ENCODE results near the gene TMEM141.

TMEM141 gene

DNA sequence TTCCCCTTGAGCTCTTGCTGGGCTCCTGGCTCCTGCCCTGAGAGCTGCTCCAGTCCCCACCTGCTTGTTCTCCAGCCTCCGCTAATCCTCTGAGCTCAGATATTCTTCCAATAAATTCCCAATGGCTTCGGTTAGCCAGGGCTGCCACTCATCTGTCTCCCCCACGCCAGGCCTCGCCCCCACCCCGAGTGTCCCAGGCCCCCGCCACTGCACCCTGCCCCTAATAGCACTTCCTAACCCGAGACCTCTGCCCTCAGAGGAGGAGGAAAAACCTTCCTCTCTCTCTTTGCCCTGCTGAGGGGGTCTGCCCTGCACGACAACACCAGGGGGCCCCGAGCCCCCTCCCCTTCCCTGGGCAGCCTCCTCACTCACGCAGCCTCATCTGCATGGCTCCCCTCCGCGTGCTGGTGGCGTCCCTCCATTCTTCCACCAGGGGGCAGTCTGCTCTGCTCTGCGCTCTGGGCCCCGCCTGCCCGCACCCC, 21.4 kb upstream of the TMEM141 start:
- TF ChIP-seq L3MBTL2 (conservative IDR thresholded peaks at IDR 0.05) (peak; percentile 47; the same call in 1 of the 2 replicates), SP1 (IDR thresholded peaks at IDR 0.05) (no peak), ELF4 (IDR thresholded peaks at IDR 0.05) (no peak), FOXM1 (IDR thresholded peaks at IDR 0.05; ENCODE audit: borderline replicate concordance) (peak; percentile 62; the same call in 1 of the 2 replicates), BHLHE40 (IDR thresholded peaks at IDR 0.05; ENCODE audit: borderline replicate concordance) (no peak)
- TF ChIP-seq, protein P1, sequence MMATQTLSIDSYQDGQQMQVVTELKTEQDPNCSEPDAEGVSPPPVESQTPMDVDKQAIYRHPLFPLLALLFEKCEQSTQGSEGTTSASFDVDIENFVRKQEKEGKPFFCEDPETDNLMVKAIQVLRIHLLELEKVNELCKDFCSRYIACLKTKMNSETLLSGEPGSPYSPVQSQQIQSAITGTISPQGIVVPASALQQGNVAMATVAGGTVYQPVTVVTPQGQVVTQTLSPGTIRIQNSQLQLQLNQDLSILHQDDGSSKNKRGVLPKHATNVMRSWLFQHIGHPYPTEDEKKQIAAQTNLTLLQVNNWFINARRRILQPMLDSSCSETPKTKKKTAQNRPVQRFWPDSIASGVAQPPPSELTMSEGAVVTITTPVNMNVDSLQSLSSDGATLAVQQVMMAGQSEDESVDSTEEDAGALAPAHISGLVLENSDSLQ (IDR thresholded peaks at IDR 0.05): peak; percentile 91
- ChIA-PET CTCF (interaction anchor here (0.6 to 1.2 kb wide), 4 partner anchors 8 to 41 kb away, joined by 3 to 5 read pairs (median 4); no protein-coding TSS in a partner anchor), POLR2A (no interaction called here)
- DNase-seq (ENCODE audit: extremely low spot score): peak; percentile 78

DNA sequence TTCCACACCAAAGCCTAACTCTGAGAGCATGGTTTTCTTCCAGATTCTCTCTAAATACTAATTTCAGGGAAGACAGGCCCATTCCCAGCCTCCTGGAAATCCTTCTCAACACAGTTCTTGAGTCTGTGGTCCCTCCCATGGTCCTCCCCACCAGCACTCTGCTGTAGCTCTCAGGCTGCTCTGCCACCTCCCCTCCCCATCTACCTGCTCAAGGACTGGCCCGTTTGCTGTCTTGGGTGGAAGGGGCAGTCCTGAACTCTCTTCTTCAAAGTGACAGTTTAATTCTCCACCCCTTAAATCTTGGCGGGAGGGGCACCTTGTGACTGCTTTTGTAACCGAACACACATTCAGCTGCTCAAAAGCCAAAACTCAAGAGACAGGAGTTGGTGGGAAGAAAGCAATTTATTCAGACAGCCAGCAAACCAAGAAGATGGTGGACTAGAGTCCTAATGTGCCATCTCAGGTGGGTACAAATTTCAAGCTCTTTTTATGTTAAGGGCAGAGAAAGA, 19.2 kb upstream of the TMEM141 start:
- ChIA-PET POLR2A (no interaction called here), CTCF (interaction anchor here (0.6 to 1.6 kb wide), 2 partner anchors 8 to 45 kb away, joined by 3 to 5 read pairs; no protein-coding TSS in a partner anchor)
- DNase-seq (ENCODE audit: extremely low spot score): no peak
- TF ChIP-seq FOXM1 (IDR thresholded peaks at IDR 0.05; ENCODE audit: borderline replicate concordance) (no peak), SUZ12 (IDR thresholded peaks at IDR 0.05) (no peak), SP1 (IDR thresholded peaks at IDR 0.05) (no peak), NFRKB (IDR thresholded peaks at IDR 0.05) (no peak), ZNF384 (IDR thresholded peaks at IDR 0.05) (no peak), ARNT (IDR thresholded peaks at IDR 0.05) (no peak), FOXA1 (IDR thresholded peaks at IDR 0.05) (no peak), FOXK2 (IDR thresholded peaks at IDR 0.05) (no peak), ELF4 (IDR thresholded peaks at IDR 0.05) (no peak), TARDBP (IDR thresholded peaks at IDR 0.05) (no peak), HDGF (IDR thresholded peaks at IDR 0.05; ENCODE audit: borderline replicate concordance) (no peak), L3MBTL2 (conservative IDR thresholded peaks at IDR 0.05) (no peak), BHLHE40 (IDR thresholded peaks at IDR 0.05; ENCODE audit: borderline replicate concordance) (no peak), LEF1 (IDR thresholded peaks at IDR 0.05; ENCODE audit: borderline replicate concordance) (no peak), CTBP1 (IDR thresholded peaks at IDR 0.05; ENCODE audit: borderline replicate concordance) (no peak)
- TF ChIP-seq, protein P1 (IDR thresholded peaks at IDR 0.05): no peak

GRCh38 chr9:136773386-136774044, 17.6 kb upstream of the TMEM141 start:
- CTCF ChIA-PET: no interaction called here
- TF ChIP-seq, protein P1 (IDR thresholded peaks at IDR 0.05): no peak
- TF ChIP-seq FOXM1 (IDR thresholded peaks at IDR 0.05; ENCODE audit: borderline replicate concordance): no peak
- no peak for TF ChIP-seq SP1 (IDR thresholded peaks at IDR 0.05)
- no peak for TF ChIP-seq SUZ12 (IDR thresholded peaks at IDR 0.05)
- peak; percentile 69 for TF ChIP-seq L3MBTL2 (conservative IDR thresholded peaks at IDR 0.05)
- POLR2A ChIA-PET: no interaction called here
- DNase-seq (ENCODE audit: extremely low spot score): peak; percentile 62

DNA sequence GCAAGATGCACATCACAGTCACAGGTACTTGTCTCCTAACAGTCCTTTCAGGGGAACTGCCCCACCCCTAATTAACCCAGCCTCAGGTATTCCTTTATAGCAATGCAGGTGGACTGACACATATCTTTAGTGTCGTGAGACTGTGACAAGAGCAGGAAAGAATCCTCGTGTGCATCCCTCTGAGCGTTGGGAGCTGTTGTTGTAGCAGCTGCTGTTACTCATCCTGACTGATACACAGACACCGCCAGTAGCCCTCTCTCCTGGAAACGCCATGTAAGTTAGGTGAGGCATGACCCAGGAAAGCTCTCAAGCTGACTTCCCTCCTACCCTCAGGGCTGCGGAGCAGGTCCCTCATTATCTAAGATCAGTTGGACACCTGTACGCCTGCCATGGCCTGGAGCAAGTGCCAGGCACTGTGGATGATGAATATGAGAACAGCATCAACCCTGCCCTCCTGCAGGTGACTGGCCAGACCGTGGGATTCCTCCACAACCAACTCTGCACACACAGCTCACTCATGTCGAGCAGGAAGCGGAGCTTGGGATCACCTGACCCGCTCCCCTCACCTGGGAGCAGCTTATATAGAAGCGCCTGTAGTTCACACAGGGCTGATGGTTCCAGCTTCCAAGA, 16.6 kb upstream of the TMEM141 start:
- no peak for DNase-seq (ENCODE audit: extremely low spot score)
- ChIA-PET POLR2A (interaction anchor here (1.2 kb wide), 1 partner anchor 312 kb away, joined by 3 read pairs; the partner anchor contains the start of gene MAN1B1), CTCF (interaction anchor here (0.8 kb wide), 1 partner anchor 255 kb away, joined by 3 read pairs; no protein-coding TSS in a partner anchor)
- no peak for TF ChIP-seq NFRKB (IDR thresholded peaks at IDR 0.05)
- no peak for TF ChIP-seq ARNT (IDR thresholded peaks at IDR 0.05)
- no peak for TF ChIP-seq BHLHE40 (IDR thresholded peaks at IDR 0.05; ENCODE audit: borderline replicate concordance)
- TF ChIP-seq FOXK2 (IDR thresholded peaks at IDR 0.05): no peak
- no peak for TF ChIP-seq LEF1 (IDR thresholded peaks at IDR 0.05; ENCODE audit: borderline replicate concordance)
- TF ChIP-seq ZNF384 (IDR thresholded peaks at IDR 0.05): no peak
- no peak for TF ChIP-seq CTBP1 (IDR thresholded peaks at IDR 0.05; ENCODE audit: borderline replicate concordance)
- TF ChIP-seq L3MBTL2 (conservative IDR thresholded peaks at IDR 0.05): no peak
- TF ChIP-seq, protein P1 (IDR thresholded peaks at IDR 0.05): no peak
- TF ChIP-seq ELF4 (IDR thresholded peaks at IDR 0.05): no peak
- no peak for TF ChIP-seq SUZ12 (IDR thresholded peaks at IDR 0.05)
- TF ChIP-seq HDGF (IDR thresholded peaks at IDR 0.05; ENCODE audit: borderline replicate concordance): no peak
- no peak for TF ChIP-seq FOXA1 (IDR thresholded peaks at IDR 0.05)
- TF ChIP-seq SP1 (IDR thresholded peaks at IDR 0.05): no peak

- no peak for DNase-seq (ENCODE audit: extremely low spot score)
- TF ChIP-seq, protein P1 (IDR thresholded peaks at IDR 0.05): no peak
- TF ChIP-seq NFRKB (IDR thresholded peaks at IDR 0.05) (no peak), ARNT (IDR thresholded peaks at IDR 0.05) (no peak), ELF4 (IDR thresholded peaks at IDR 0.05) (no peak), FOXM1 (IDR thresholded peaks at IDR 0.05; ENCODE audit: borderline replicate concordance) (no peak), BHLHE40 (IDR thresholded peaks at IDR 0.05; ENCODE audit: borderline replicate concordance) (no peak), HDGF (IDR thresholded peaks at IDR 0.05; ENCODE audit: borderline replicate concordance) (no peak), SP1 (IDR thresholded peaks at IDR 0.05) (no peak), SUZ12 (IDR thresholded peaks at IDR 0.05) (no peak), TARDBP (IDR thresholded peaks at IDR 0.05) (no peak)
- ChIA-PET CTCF (interaction anchor here (0.8 kb wide), 1 partner anchor 254 kb away, joined by 3 read pairs; no protein-coding TSS in a partner anchor), POLR2A (interaction anchor here (1.2 kb wide), 1 partner anchor 311 kb away, joined by 3 read pairs; the partner anchor contains the start of gene MAN1B1)
Measured at GRCh38 chr9:136775191-136775590, 16.0 kb upstream of the TMEM141 start.
